HepG2 (cell line): ENCODE data around the gene ZNF106.

Source experiments
- BRD4 ChIP-seq: sonication (generic); formaldehyde crosslinking; IDR thresholded peaks from 2 replicates; pipeline ENCODE4 v1.4.0; 2020; ENCODE audit warnings: missing genetic modification reagents
- CHD2 ChIP-seq: IDR thresholded peaks from 2 replicates; pipeline ENCODE4 v1.6.1; 2011; ENCODE audit warnings: low read depth, low read length, improper control_type of control experiment
- EP300 ChIP-seq, 3 experiments: sonication (generic) in 1 of 3; formaldehyde crosslinking in 1 of 3; IDR thresholded peaks; 2 replicates each; pipeline versions ENCODE4 v1.5.1 to v1.6.1; 2011 to 2020; ENCODE audit warnings: low read depth in 2 of 3, low read length in 2 of 3, borderline replicate concordance in 1 of 3, improper control_type of control experiment in 1 of 3, mild to moderate bottlenecking in 1 of 3, missing genetic modification reagents in 1 of 3, moderate library complexity in 1 of 3
- FOXP1 ChIP-seq, 2 experiments: fragments of 450-650 bp in 1 of 2; IDR thresholded peaks; 2 replicates each; pipeline ENCODE4 v1.6.1; 2017 to 2018; ENCODE audit warnings: antibody characterized with exemption in 1 of 2
- NFKBIZ ChIP-seq: IDR thresholded peaks from 2 replicates; pipeline ENCODE4 v1.6.1; 2018; ENCODE audit warnings: missing genetic modification reagents, missing compliant biosample characterization
- RNF2 ChIP-seq: fragments of 450-650 bp; conservative IDR thresholded peaks from 2 replicates; pipeline ENCODE4 v1.6.1; 2016; ENCODE audit warnings: low read depth
- SP1 ChIP-seq, 2 experiments: fragments of 450-650 bp in 1 of 2; sonication (generic) in 1 of 2; formaldehyde crosslinking in 1 of 2; IDR thresholded peaks; 2 replicates each; pipeline versions ENCODE4 v1.4.0 to v1.6.1; 2016 to 2020; ENCODE audit warnings: missing genetic modification reagents in 1 of 2
- SP5 ChIP-seq: IDR thresholded peaks from 2 replicates; pipeline ENCODE4 v1.6.1; 2016; ENCODE audit warnings: low read depth, borderline replicate concordance
- ZNF260 ChIP-seq: sonication (generic); formaldehyde crosslinking; IDR thresholded peaks from 2 replicates; pipeline ENCODE4 v1.4.0; 2020; ENCODE audit warnings: missing genetic modification reagents, low read depth, mild to moderate bottlenecking, borderline replicate concordance
- ZNF350 ChIP-seq: sonication (generic); formaldehyde crosslinking; IDR thresholded peaks from 2 replicates; pipeline ENCODE4 v1.4.0; 2020; ENCODE audit warnings: mild to moderate bottlenecking, low read depth, missing genetic modification reagents, borderline replicate concordance
- TF ChIP-seq, protein P1 (sequence below): sonication (generic); formaldehyde crosslinking; IDR thresholded peaks from 2 replicates; pipeline ENCODE4 v1.4.0; 2020; ENCODE audit warnings: missing genetic modification reagents
- TF ChIP-seq, protein P2 (sequence below): fragments of 450-650 bp; IDR thresholded peaks from 2 replicates; pipeline ENCODE4 v1.6.1; 2017; ENCODE audit warnings: mild to moderate bottlenecking
- TF ChIP-seq, protein P3 (sequence below): sonication (generic); formaldehyde crosslinking; IDR thresholded peaks from 2 replicates; pipeline ENCODE4 v1.5.0; 2020; ENCODE audit warnings: mild to moderate bottlenecking, missing genetic modification reagents, moderate library complexity
- TF ChIP-seq, protein P4 (sequence below): sonication (generic); formaldehyde crosslinking; IDR thresholded peaks from 2 replicates; pipeline ENCODE4 v1.8.0; 2022; ENCODE audit warnings: missing genetic modification reagents, mild to moderate bottlenecking, inconsistent platforms, borderline replicate concordance

DNA sequence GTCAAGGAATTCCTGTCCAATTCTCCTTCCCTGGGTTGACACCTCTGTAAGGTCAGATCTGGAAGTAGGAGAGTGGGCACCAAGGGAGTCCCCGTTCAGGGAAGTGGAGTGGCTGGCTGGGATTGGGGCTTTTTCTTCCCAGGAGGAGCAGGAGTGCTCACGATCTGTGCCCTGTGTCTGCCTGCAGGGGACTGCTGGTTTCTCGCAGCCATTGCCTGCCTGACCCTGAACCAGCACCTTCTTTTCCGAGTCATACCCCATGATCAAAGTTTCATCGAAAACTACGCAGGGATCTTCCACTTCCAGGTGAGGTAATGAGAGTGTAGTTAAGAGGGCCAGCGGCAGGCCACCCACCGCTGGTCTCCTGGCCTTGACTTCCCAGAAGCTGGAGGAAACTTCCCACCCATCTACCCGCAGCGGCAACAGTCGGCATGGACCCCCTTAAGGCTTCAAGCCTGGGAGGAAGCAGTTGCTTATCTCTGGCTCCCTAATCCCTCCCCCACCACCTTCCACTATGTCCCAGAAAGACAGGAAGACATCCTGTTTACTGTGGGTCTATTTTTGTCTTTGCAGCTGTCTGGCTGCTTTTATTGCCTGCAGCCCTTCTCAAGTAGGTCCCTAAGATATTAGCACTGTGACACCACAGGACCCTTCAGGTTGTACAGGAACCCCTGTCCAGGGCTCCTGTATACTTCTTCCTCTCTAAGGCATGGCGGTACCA, 104.8 kb downstream of the ZNF106 start:
- TF ChIP-seq, protein P1, sequence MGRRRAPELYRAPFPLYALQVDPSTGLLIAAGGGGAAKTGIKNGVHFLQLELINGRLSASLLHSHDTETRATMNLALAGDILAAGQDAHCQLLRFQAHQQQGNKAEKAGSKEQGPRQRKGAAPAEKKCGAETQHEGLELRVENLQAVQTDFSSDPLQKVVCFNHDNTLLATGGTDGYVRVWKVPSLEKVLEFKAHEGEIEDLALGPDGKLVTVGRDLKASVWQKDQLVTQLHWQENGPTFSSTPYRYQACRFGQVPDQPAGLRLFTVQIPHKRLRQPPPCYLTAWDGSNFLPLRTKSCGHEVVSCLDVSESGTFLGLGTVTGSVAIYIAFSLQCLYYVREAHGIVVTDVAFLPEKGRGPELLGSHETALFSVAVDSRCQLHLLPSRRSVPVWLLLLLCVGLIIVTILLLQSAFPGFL (CRISPR knock-in tag): no peak
- no peak for TF ChIP-seq ZNF350 (CRISPR knock-in tag)
- TF ChIP-seq SP5 (CRISPR knock-in tag): no peak
- TF ChIP-seq EP300 (IDR thresholded peaks at IDR 0.05; ENCODE audit: low read depth in 2 of 2, low read length in 2 of 2): no peak
- no peak for TF ChIP-seq EP300 (CRISPR knock-in tag; IDR thresholded peaks at IDR 0.05; ENCODE audit: borderline replicate concordance)
- no peak for TF ChIP-seq BRD4 (CRISPR knock-in tag)
- TF ChIP-seq, protein P2, sequence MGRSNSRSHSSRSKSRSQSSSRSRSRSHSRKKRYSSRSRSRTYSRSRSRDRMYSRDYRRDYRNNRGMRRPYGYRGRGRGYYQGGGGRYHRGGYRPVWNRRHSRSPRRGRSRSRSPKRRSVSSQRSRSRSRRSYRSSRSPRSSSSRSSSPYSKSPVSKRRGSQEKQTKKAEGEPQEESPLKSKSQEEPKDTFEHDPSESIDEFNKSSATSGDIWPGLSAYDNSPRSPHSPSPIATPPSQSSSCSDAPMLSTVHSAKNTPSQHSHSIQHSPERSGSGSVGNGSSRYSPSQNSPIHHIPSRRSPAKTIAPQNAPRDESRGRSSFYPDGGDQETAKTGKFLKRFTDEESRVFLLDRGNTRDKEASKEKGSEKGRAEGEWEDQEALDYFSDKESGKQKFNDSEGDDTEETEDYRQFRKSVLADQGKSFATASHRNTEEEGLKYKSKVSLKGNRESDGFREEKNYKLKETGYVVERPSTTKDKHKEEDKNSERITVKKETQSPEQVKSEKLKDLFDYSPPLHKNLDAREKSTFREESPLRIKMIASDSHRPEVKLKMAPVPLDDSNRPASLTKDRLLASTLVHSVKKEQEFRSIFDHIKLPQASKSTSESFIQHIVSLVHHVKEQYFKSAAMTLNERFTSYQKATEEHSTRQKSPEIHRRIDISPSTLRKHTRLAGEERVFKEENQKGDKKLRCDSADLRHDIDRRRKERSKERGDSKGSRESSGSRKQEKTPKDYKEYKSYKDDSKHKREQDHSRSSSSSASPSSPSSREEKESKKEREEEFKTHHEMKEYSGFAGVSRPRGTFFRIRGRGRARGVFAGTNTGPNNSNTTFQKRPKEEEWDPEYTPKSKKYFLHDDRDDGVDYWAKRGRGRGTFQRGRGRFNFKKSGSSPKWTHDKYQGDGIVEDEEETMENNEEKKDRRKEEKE: no peak
- no peak for TF ChIP-seq ZNF260 (CRISPR knock-in tag)
- TF ChIP-seq, protein P3, sequence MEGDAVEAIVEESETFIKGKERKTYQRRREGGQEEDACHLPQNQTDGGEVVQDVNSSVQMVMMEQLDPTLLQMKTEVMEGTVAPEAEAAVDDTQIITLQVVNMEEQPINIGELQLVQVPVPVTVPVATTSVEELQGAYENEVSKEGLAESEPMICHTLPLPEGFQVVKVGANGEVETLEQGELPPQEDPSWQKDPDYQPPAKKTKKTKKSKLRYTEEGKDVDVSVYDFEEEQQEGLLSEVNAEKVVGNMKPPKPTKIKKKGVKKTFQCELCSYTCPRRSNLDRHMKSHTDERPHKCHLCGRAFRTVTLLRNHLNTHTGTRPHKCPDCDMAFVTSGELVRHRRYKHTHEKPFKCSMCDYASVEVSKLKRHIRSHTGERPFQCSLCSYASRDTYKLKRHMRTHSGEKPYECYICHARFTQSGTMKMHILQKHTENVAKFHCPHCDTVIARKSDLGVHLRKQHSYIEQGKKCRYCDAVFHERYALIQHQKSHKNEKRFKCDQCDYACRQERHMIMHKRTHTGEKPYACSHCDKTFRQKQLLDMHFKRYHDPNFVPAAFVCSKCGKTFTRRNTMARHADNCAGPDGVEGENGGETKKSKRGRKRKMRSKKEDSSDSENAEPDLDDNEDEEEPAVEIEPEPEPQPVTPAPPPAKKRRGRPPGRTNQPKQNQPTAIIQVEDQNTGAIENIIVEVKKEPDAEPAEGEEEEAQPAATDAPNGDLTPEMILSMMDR (CRISPR knock-in tag): no peak
- TF ChIP-seq, protein P4, sequence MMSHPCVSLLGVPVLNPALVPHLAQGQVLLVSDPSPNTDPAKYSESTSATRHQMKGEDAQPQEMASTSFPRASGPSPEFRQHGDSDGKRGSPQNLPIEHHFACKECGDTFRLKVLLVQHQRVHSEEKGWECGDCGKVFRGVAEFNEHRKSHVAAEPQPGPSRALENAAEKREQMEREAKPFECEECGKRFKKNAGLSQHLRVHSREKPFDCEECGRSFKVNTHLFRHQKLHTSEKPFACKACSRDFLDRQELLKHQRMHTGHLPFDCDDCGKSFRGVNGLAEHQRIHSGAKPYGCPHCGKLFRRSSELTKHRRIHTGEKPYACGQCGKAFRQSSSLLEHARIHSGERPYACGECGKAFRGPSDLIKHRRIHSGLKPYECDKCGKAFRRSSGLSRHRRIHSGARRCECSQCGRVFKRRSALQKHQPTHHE (CRISPR knock-in tag): no peak
- TF ChIP-seq RNF2: no peak
- no peak for TF ChIP-seq CHD2
- no peak for TF ChIP-seq NFKBIZ (CRISPR knock-in tag)
- no peak for TF ChIP-seq SP1 (IDR thresholded peaks at IDR 0.05)
- no peak for TF ChIP-seq SP1 (CRISPR knock-in tag; IDR thresholded peaks at IDR 0.05)
- no peak for TF ChIP-seq FOXP1 (IDR thresholded peaks at IDR 0.05)
- TF ChIP-seq FOXP1 (CRISPR knock-in tag; IDR thresholded peaks at IDR 0.05): no peak
